Heart right ventricle (tissue), 16 donors: ENCODE results near the gene TMEM31. TPM values are rescaled to one million over a fixed set of nuclear protein-coding genes. Genes with fewer than 3 reads are reported as not detected.

Experiments
- ATAC-seq, 8 donors: fragments of 200-7000 bp; cut with Tn5 transposase; one replicate each; pipeline ENCODE4 v1.9.1; 2020; ENCODE audit warnings: mild to moderate bottlenecking in 8 of 8, moderate library complexity in 8 of 8, moderate number of reproducible peaks in 1 of 8
- DNase-seq, 2 donors: peaks; one replicate each; pipeline ENCODE4 v3.0.0-alpha.2; 2020
- H3K27ac ChIP-seq, 10 donors: fragments of 200-600 bp; sonication (generic) in 2 of 10; one replicate each; pipeline versions ENCODE4 v1.5.0 to v1.8.0; 2020 to 2022; ENCODE audit warnings: mild to moderate bottlenecking in 3 of 10
- H3K27me3 ChIP-seq, 7 donors: fragments of 200-600 bp; one replicate each; pipeline ENCODE4 v1.8.0; 2021 to 2022; ENCODE audit warnings: mild to moderate bottlenecking in 2 of 7
- H3K36me3 ChIP-seq, 9 donors: fragments of 200-600 bp; sonication (generic) in 1 of 9; one replicate each; pipeline versions ENCODE4 v1.5.0 to v1.8.0; 2020 to 2022; ENCODE audit warnings: mild to moderate bottlenecking in 2 of 9
- H3K4me1 ChIP-seq, 9 donors: fragments of 200-600 bp; sonication (generic) in 1 of 9; one replicate each; pipeline versions ENCODE4 v1.5.0 to v1.8.0; 2020 to 2022; ENCODE audit warnings: mild to moderate bottlenecking in 4 of 9
- H3K4me3 ChIP-seq, 10 donors: fragments of 200-600 bp; sonication (generic) in 2 of 10; one replicate each; pipeline versions ENCODE4 v1.5.0 to v1.8.0; 2020 to 2022; ENCODE audit warnings: mild to moderate bottlenecking in 7 of 10, moderate library complexity in 2 of 10
- H3K9me3 ChIP-seq, 11 donors: fragments of 200-600 bp in 10 of 11; sonication (generic) in 2 of 11; one replicate each; pipeline versions ENCODE4 v1.5.0 to v1.8.0; 2013 to 2022; ENCODE audit warnings: mild to moderate bottlenecking in 2 of 11, control low read depth in 1 of 11, moderate library complexity in 1 of 11
- CTCF ChIP-seq, 9 donors: fragments of 200-600 bp; sonication (generic) in 2 of 9; IDR thresholded peaks; one replicate each; pipeline versions ENCODE4 v1.5.0 to v1.8.0; 2021 to 2022; ENCODE audit warnings: antibody characterized with exemption in 9 of 9, mild to moderate bottlenecking in 5 of 9, moderate library complexity in 1 of 9
- WGBS, 2 donors: extraction: QIAGEN DNeasy Blood & Tissue Kit; methylation state at CpG; one replicate each; pipeline ENCODE4 v1.1.7; 2013; ENCODE audit warnings: inconsistent platforms in 1 of 2; 5-methylcytosine and 5-hydroxymethylcytosine counted together
- intact Hi-C, 10 donors: fragments of 100-400 bp; cut with DNase I; formaldehyde crosslinking; loops; one replicate each; pipeline versions ENCODE4 v1.11.1 to v1.14.2; 2022
- polyA plus RNA-seq, 2 donors: library from polyadenylated mRNA; stranded (reverse); fragments of 200-250 nt; gene quantifications; one replicate each; pipeline ENCODE4 v1.2.3, GENCODE V29; 2013
- total RNA-seq, 10 donors: library from RNA; stranded (reverse); fragmentation: NEBNext Ultra II Directional in 3 of 10; extraction: Animal tissue kit (Norgen Biotek cat#: 25700) in 3 of 10; gene quantifications; one replicate each; pipeline versions ENCODE4 v1.2.1 to v1.2.4, GENCODE V29; 2021 to 2023
- donor health status: Arrhythmogenic right ventricular cardiomyopathy.
- donor health status: ischemic (EF 13 %, LVEDD 7.1; RV severe dilation, severe dysfunction).
- donor health status: healthy with polysubstance abuse.
- donor health status: DM: no; HTN: yes; CAD: no.
- donor health status: DM: no; HTN: no; CAD: no.
- donor health status: ischemic (EF 25% LVEDD 6.9; RV normal size, moderate dysfunction).
- donor health status: ischemic (EF 25% LVEDD 5.7; RV mildly dilated, moderate dysfunction).
- donor health status: healthy.
- donor health status: DM: yes; HTN: yes; CAD: no.
- donor health status: Ischemic cardiomyopathy.
- donor health status: ischemic (EF 35%, LVEDD 5.7; RV mildly dilated, moderate dysfunction).
- donor health status: nonischemic (EF 11% LVEDD 7.7; RV severe dilation, severe dysfunction).
- donor health status: DM: yes; HTN: yes; CAD: no.
- donor health status: PGD.
- donor health status: ischemic (EF 29% LVEDD 5.4; RV normal size, mild dysfunction).
- donor health status: nonischemic (EF 23%, LVEDD 6.1; RV moderate dilation, normal function).

Gene TMEM31
- total and polyA plus RNA-seq, 12 donors, result 0.07 to 0.42 TPM; not detected in 10

- H3K36me3 ChIP-seq, result no peaks in the 10 kb centered on the region
- H3K9me3 ChIP-seq, result no peaks in the 10 kb centered on the region
- WGBS, 2 donors, result 71 to 82% methylated on average over 3 to 5 of the region's 5 CpGs
- H3K4me3 ChIP-seq, result no peak overlapping the region
- DNase-seq (no peak), ATAC-seq (no peak)
- H3K27ac ChIP-seq, result no peak overlapping the region
- intact Hi-C loops, result loop anchor here in 3 of 10 donors (10.0 kb wide), 3 partner anchors 76 to 164 kb away; partner anchors contain the start of gene PLP1 (in 1 of the 3)
- H3K27me3 ChIP-seq, result peaks cover 0 to 7% (median 0%) of the 10 kb centered on the region in 7 donors
- no peak for TF ChIP-seq CTCF (IDR thresholded peaks at IDR 0.05)
- no peaks in the 10 kb centered on the region for H3K4me1 ChIP-seq
These were observed 11.5 kb upstream of the TMEM31 start for GRCh38 chrX:103699243-103699642.

- H3K4me1 ChIP-seq, result no peaks in the 10 kb centered on the region
- TF ChIP-seq CTCF (IDR thresholded peaks at IDR 0.05), result no peak
- peaks cover 0 to 8% (median 0%) of the 10 kb centered on the region in 7 donors for H3K27me3 ChIP-seq
- intact Hi-C loops, result loop anchor here in 1 of 10 donors (10.0 kb wide), 1 partner anchor 80 kb away; no protein-coding TSS in a partner anchor
- no peak for DNase-seq
- no peak for ATAC-seq
- H3K36me3 ChIP-seq, result no peaks in the 10 kb centered on the region
- 93 to 98% methylated on average over 3 of the region's 3 CpGs for WGBS, 2 donors
- H3K27ac ChIP-seq, result no peak overlapping the region
- no peak overlapping the region for H3K4me3 ChIP-seq
- H3K9me3 ChIP-seq, result no peaks in the 10 kb centered on the region
These were observed 5.8 kb upstream of the TMEM31 start for GRCh38 chrX:103704863-103705262.

- Histone ChIP-seq H3K36me3 (no peaks in the 10 kb centered on the region), H3K4me3 (no peak overlapping the region), H3K27me3 (peaks cover 0 to 18% (median 0%) of the 10 kb centered on the region in 7 donors), H3K4me1 (no peaks in the 10 kb centered on the region), H3K27ac (no peak overlapping the region), H3K9me3 (no peaks in the 10 kb centered on the region)
- TF ChIP-seq CTCF (IDR thresholded peaks at IDR 0.05), result no peak
- peak in 1 of 8 donors; percentile 86 for ATAC-seq
- DNase-seq, result no peak
- 39 to 61% methylated on average over 2 of the region's 2 CpGs for WGBS, 2 donors
- intact Hi-C loops, result loop anchor here in 5 of 10 donors (10.0 kb wide), 2 partner anchors 58 to 98 kb away; partner anchors contain the start of gene PLP1 (in 3 of the 5)
These were observed 6.3 kb downstream of the TMEM31 start for GRCh38 chrX:103716962-103717361.

- DNase-seq, result no peak
- H3K36me3 ChIP-seq, result no peaks in the 10 kb centered on the region
- H3K4me3 ChIP-seq, result no peak overlapping the region
- no peaks in the 10 kb centered on the region for H3K4me1 ChIP-seq
- intact Hi-C loops, result loop anchor here in 5 of 10 donors (10.0 kb wide), 2 partner anchors 57 to 97 kb away; partner anchors contain the start of gene PLP1 (in 3 of the 5)
- peaks cover 0 to 18% (median 0%) of the 10 kb centered on the region in 7 donors for H3K27me3 ChIP-seq
- no peak for ATAC-seq
- WGBS, 2 donors, result 95% methylated on average over 4 of the region's 4 CpGs
- H3K27ac ChIP-seq, result no peak overlapping the region
- TF ChIP-seq CTCF (IDR thresholded peaks at IDR 0.05), result no peak
- H3K9me3 ChIP-seq, result no peaks in the 10 kb centered on the region
These were observed 7.4 kb downstream of the TMEM31 start for GRCh38 chrX:103718120-103718519.
